Measurements from ENCODE around the gene EDDM3A.

GRCh38 chr14:20754308-20754707 is 8.6 kb downstream of the EDDM3A start:
- no peak for TF ChIP-seq CTCF (IDR thresholded peaks at IDR 0.05)
- TF ChIP-seq POLR2A (IDR thresholded peaks at IDR 0.05), result no peak
